MM.1S (cell line): ENCODE measurements around the gene PIEZO1.

Experiments used
- DNase-seq: peaks from one replicate; pipeline ENCODE4 v3.0.0-alpha.2; 2015
- H2AFZ ChIP-seq: fragments of 300-600 bp; sonication (generic); 2 replicates; pipeline ENCODE4 v1.6.0; 2016; ENCODE audit warnings: antibody characterized with exemption, low read length
- H3F3A ChIP-seq: fragments of 300-600 bp; sonication (generic); 2 replicates; pipeline ENCODE4 v1.6.1; 2016; ENCODE audit warnings: mild to moderate bottlenecking, antibody characterized with exemption, low read length, moderate library complexity, mixed read lengths; ENCODE audit not compliant: insufficient read depth
- H3K27ac ChIP-seq: fragments of 300-600 bp; sonication (generic); 2 replicates; pipeline ENCODE4 v1.5.1; 2016; ENCODE audit warnings: mild to moderate bottlenecking, low read length
- H3K27me3 ChIP-seq: fragments of 300-600 bp; sonication (generic); replicated peaks from 2 replicates; pipeline ENCODE4 v1.6.0; 2016; ENCODE audit warnings: low read length; ENCODE audit not compliant: insufficient read depth
- H3K36me3 ChIP-seq: fragments of 300-600 bp; sonication (generic); replicated peaks from 2 replicates; pipeline ENCODE4 v1.6.1; 2016; ENCODE audit warnings: mild to moderate bottlenecking, low read length, mixed read lengths; ENCODE audit not compliant: insufficient read depth
- H3K4me1 ChIP-seq: fragments of 300-600 bp; sonication (generic); 2 replicates; pipeline ENCODE4 v1.6.1; 2016; ENCODE audit warnings: low read length, mixed read lengths
- H3K4me2 ChIP-seq: fragments of 300-600 bp; sonication (generic); 2 replicates; pipeline ENCODE4 v1.6.0; 2016; ENCODE audit warnings: low read depth, low read length
- H3K4me3 ChIP-seq: fragments of 300-600 bp; sonication (generic); 2 replicates; pipeline ENCODE4 v1.5.1; 2016; ENCODE audit warnings: low read length, mixed read lengths
- H3K79me2 ChIP-seq: fragments of 300-600 bp; sonication (generic); 2 replicates; pipeline ENCODE4 v1.6.1; 2016; ENCODE audit warnings: mixed run types, low read length, mixed read lengths
- H3K9ac ChIP-seq: fragments of 300-600 bp; sonication (generic); 2 replicates; pipeline ENCODE4 v1.6.1; 2016; ENCODE audit warnings: low read length, mixed read lengths
- H3K9me2 ChIP-seq: fragments of 300-600 bp; sonication (generic); replicated peaks from 2 replicates; pipeline ENCODE4 v1.6.1; 2016; ENCODE audit warnings: mild to moderate bottlenecking, low read length, mixed read lengths; ENCODE audit not compliant: insufficient read depth
- H3K9me3 ChIP-seq: fragments of 300-600 bp; sonication (generic); replicated peaks from 2 replicates; pipeline ENCODE4 v1.6.1; 2016; ENCODE audit warnings: mild to moderate bottlenecking, low read length, mixed read lengths; ENCODE audit not compliant: insufficient read depth
- H4K20me1 ChIP-seq: fragments of 300-600 bp; sonication (generic); 2 replicates; pipeline ENCODE4 v1.6.1; 2016; ENCODE audit warnings: mild to moderate bottlenecking, low read length, moderate library complexity, mixed read lengths; ENCODE audit not compliant: insufficient read depth
- EZH2 ChIP-seq: fragments of 300-600 bp; sonication (generic); optimal IDR thresholded peaks from 2 replicates; pipeline ENCODE3; 2017; ENCODE audit warnings: low read depth, mild to moderate bottlenecking, antibody characterized with exemption, low read length, mixed read lengths
- EZH2phosphoT487 ChIP-seq: fragments of 300-600 bp; sonication (generic); IDR thresholded peaks from 2 replicates; pipeline ENCODE4 v1.6.1; 2018; ENCODE audit warnings: antibody characterized with exemption, low read length
- TF ChIP-seq, protein P1 (sequence below): fragments of 300-600 bp; sonication (generic); IDR thresholded peaks from 2 replicates; pipeline ENCODE4 v1.5.1; 2016; ENCODE audit warnings: antibody characterized with exemption, low read length, mixed read lengths

Gene PIEZO1

DNA sequence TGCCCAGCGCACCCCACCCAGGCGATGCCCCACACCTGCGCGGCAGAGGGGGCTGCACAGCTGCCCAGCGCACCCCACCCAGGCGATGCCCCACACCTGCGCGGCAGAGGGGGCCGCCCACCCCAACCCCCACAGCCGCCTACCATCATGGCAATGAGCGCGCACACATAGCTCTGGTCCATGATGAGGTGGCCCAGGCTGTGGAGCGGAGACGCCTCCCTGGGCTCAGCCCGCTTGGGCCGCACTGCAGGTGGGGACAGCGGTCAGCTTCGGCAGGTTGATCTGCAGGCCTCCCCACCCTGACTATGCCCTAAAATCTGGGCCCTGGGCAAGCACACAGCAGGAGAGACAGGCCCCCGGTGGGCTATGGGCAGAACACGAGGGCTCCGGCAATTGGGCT, 48.5 kb downstream of the PIEZO1 start:
- Histone ChIP-seq H3K36me3 (no peaks in the 10 kb centered on the region), H3F3A (no peaks in the 10 kb centered on the region), H3K79me2 (no peaks in the 10 kb centered on the region), H3K9ac (no peak overlapping the region), H3K9me3 (no peaks in the 10 kb centered on the region), H3K27ac (no peak overlapping the region), H3K27me3 (no peaks in the 10 kb centered on the region), H3K9me2 (no peaks in the 10 kb centered on the region), H3K4me1 (no peaks in the 10 kb centered on the region), H3K4me2 (no peak overlapping the region), H3K4me3 (no peak overlapping the region), H4K20me1 (no peaks in the 10 kb centered on the region), H2AFZ (no peak overlapping the region)
- TF ChIP-seq EZH2 (no peak), EZH2phosphoT487 (no peak)
- TF ChIP-seq, protein P1, sequence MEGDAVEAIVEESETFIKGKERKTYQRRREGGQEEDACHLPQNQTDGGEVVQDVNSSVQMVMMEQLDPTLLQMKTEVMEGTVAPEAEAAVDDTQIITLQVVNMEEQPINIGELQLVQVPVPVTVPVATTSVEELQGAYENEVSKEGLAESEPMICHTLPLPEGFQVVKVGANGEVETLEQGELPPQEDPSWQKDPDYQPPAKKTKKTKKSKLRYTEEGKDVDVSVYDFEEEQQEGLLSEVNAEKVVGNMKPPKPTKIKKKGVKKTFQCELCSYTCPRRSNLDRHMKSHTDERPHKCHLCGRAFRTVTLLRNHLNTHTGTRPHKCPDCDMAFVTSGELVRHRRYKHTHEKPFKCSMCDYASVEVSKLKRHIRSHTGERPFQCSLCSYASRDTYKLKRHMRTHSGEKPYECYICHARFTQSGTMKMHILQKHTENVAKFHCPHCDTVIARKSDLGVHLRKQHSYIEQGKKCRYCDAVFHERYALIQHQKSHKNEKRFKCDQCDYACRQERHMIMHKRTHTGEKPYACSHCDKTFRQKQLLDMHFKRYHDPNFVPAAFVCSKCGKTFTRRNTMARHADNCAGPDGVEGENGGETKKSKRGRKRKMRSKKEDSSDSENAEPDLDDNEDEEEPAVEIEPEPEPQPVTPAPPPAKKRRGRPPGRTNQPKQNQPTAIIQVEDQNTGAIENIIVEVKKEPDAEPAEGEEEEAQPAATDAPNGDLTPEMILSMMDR, result no peak
- DNase-seq, result no peak

DNA sequence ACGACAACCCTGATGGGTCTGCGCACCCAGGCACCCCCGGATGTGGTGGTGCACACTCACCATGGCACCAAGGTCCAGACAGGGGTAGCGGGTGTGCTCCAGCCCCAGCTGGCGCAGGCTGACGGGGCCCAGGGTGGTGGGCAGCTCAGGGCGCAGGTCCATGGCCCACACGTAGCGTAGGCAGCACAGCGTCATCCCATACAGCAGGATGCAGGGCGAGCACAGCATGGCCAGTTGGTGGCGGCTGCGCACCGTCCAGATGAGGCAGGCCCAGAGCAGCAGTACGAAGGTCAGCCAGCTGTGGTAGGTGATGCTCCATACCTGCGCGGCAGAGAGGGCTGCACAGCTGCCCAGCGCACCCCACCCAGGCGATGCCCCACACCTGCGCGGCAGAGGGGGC, 48.9 kb downstream of the PIEZO1 start:
- no peaks in the 10 kb centered on the region for H3K36me3 ChIP-seq
- no peak overlapping the region for H3K9ac ChIP-seq
- H3K27ac ChIP-seq, result no peak overlapping the region
- no peak overlapping the region for H3K4me3 ChIP-seq
- no peaks in the 10 kb centered on the region for H3K9me2 ChIP-seq
- TF ChIP-seq EZH2 (no peak), EZH2phosphoT487 (no peak)
- TF ChIP-seq, protein P1, result no peak
- H2AFZ ChIP-seq, result no peak overlapping the region
- no peaks in the 10 kb centered on the region for H3F3A ChIP-seq
- H3K79me2 ChIP-seq, result peaks cover 4% of the 10 kb centered on the region
- no peaks in the 10 kb centered on the region for H4K20me1 ChIP-seq
- no peaks in the 10 kb centered on the region for H3K27me3 ChIP-seq
- DNase-seq, result no peak
- no peaks in the 10 kb centered on the region for H3K4me1 ChIP-seq
- H3K4me2 ChIP-seq, result no peak overlapping the region
- H3K9me3 ChIP-seq, result no peaks in the 10 kb centered on the region

DNA sequence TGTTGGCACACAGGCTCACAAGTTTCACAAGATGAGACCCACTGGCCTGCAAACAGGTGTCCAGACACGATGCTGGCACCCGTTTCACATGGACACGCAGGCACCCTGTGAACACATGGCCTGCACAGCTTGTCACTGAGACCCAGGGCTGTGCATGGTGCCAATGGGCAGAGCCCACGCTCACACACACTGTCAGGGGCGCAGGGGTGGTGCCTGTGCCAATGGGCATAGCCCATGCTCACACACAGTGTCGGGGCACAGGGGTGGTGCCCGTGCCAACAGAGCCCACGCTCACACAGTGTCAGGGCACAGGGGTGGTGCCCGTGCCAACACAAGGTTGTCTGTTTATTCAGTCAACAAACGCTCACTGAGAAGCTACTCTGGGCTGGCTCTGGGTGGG, 49.4 kb downstream of the PIEZO1 start:
- Histone ChIP-seq H3K9me3 (no peaks in the 10 kb centered on the region), H3F3A (no peaks in the 10 kb centered on the region), H2AFZ (no peak overlapping the region), H3K9me2 (no peaks in the 10 kb centered on the region), H3K9ac (no peak overlapping the region), H3K4me2 (no peak overlapping the region), H3K4me1 (no peaks in the 10 kb centered on the region), H3K4me3 (no peak overlapping the region), H3K27ac (no peak overlapping the region), H3K36me3 (no peaks in the 10 kb centered on the region), H3K27me3 (no peaks in the 10 kb centered on the region), H4K20me1 (no peaks in the 10 kb centered on the region), H3K79me2 (peaks cover 6% of the 10 kb centered on the region)
- no peak for DNase-seq
- TF ChIP-seq EZH2, result no peak
- TF ChIP-seq EZH2phosphoT487, result no peak
- TF ChIP-seq, protein P1, result no peak
